Adipose tissue (tissue), 3 donors: ENCODE results near the gene MTARC2. TPM values are rescaled to one million over a fixed set of nuclear protein-coding genes. Genes with fewer than 3 reads are reported as not detected.

Experiments used
- H3K27ac ChIP-seq: one replicate; pipeline ENCODE4 v1.5.1; 2013; ENCODE audit warnings: low read depth, low read length
- WGBS, 3 donors: extraction: QIAGEN DNeasy Blood & Tissue Kit; methylation state at CpG; one replicate each; pipeline ENCODE4 v1.1.7; 2013; 5-methylcytosine and 5-hydroxymethylcytosine counted together
- polyA plus RNA-seq, 3 donors: library from polyadenylated mRNA; stranded (reverse); fragments of 200-250 nt; gene quantifications; one replicate each; pipeline ENCODE4 v1.2.3, GENCODE V29; 2013
- donor health status: healthy with polysubstance abuse.
- donor health status: Bipolar disorder and iron deficiency.
- donor health status: healthy.

MTARC2 gene
- polyA plus RNA-seq, 3 donors = 15.4 to 35.0 (median 20.8) TPM

DNA sequence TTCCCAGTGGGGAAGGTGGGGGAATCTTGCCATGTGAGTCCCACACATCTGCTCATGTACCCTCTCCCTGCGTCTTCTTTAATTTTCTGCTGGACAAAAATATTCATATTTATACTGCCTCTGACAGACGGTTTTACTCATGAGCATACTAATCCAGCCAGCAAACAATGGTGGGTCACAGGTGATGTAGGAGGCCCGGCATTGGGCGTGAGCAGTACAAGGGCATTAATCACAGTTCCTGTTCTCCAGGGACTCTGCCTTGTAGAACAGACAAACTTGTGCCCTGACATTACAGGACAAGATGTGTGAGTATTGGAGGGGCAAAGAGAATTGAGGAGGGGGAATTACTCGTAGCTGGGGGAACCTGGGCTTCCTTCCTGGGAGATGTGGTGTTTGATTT, 63.6 kb downstream of the MTARC2 start:
- no peak overlapping the region for H3K27ac ChIP-seq
- WGBS, 3 donors = 87 to 93% (median 90%) methylated on average over 5 of the region's 5 CpGs

- WGBS, 3 donors = 70 to 77% (median 71%) methylated on average over 6 of the region's 6 CpGs
- no peak overlapping the region for H3K27ac ChIP-seq
Observed at GRCh38 chr1:220812308-220812707, 64.2 kb downstream of the MTARC2 start.

- H3K27ac ChIP-seq = no peak overlapping the region
- WGBS, 3 donors = 78 to 92% (median 81%) methylated on average over 12 of the region's 12 CpGs
Observed at GRCh38 chr1:220813013-220813412, 64.9 kb downstream of the MTARC2 start.

DNA sequence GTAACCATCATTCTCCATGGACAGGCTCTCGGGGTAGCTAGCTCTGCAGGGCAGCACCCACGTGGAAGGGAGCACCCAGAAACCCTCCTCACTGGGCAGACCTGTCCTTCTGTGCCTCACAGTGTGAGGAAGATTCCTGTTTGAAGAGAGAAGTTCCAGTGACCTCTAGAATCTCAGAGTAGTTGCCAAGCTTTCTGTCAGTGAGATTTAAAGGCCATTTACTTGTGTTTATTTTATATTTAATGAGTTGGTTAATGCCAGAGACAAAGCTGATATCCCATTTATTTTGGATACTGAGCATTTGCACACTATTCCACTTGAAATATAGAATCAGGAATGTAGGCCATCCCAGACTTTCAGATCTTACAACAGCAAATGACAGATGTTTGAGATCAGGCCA, 67.3 kb downstream of the MTARC2 start:
- H3K27ac ChIP-seq = no peak overlapping the region
- 81 to 97% (median 86%) methylated on average over 2 of the region's 2 CpGs for WGBS, 3 donors

DNA sequence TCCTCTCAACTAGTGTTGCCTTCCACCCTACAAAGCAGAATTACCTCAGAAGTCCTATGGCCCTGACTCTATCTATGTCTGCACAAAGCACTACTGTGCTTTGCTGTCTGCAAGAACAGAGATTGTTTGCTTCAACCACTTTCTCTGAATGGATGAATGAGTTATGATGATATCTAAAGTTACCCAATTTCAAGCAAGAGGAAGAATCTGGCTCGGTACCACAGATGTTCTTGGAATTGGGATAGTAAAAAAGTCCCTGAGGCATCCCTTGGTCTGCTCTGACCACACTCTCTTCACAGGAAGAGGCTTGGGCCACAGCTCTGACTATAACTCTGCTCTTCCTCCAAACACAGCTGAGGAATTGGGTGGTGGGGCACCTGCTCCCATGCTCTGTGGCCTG, 69.8 kb downstream of the MTARC2 start:
- 37 to 75% (median 44%) methylated on average over 1 of the region's 1 CpG for WGBS, 3 donors
- H3K27ac ChIP-seq = no peak overlapping the region

GRCh38 chr1:220818421-220819173, 70.5 kb downstream of the MTARC2 start:
- no peak overlapping the region for H3K27ac ChIP-seq
- 56 to 69% (median 58%) methylated on average over 14 of the region's 14 CpGs for WGBS, 3 donors

GRCh38 chr1:220819467-220820026, 71.4 kb downstream of the MTARC2 start:
- H3K27ac ChIP-seq = no peak overlapping the region
- 39 to 71% (median 45%) methylated on average over 1 of the region's 1 CpG for WGBS, 3 donors

DNA sequence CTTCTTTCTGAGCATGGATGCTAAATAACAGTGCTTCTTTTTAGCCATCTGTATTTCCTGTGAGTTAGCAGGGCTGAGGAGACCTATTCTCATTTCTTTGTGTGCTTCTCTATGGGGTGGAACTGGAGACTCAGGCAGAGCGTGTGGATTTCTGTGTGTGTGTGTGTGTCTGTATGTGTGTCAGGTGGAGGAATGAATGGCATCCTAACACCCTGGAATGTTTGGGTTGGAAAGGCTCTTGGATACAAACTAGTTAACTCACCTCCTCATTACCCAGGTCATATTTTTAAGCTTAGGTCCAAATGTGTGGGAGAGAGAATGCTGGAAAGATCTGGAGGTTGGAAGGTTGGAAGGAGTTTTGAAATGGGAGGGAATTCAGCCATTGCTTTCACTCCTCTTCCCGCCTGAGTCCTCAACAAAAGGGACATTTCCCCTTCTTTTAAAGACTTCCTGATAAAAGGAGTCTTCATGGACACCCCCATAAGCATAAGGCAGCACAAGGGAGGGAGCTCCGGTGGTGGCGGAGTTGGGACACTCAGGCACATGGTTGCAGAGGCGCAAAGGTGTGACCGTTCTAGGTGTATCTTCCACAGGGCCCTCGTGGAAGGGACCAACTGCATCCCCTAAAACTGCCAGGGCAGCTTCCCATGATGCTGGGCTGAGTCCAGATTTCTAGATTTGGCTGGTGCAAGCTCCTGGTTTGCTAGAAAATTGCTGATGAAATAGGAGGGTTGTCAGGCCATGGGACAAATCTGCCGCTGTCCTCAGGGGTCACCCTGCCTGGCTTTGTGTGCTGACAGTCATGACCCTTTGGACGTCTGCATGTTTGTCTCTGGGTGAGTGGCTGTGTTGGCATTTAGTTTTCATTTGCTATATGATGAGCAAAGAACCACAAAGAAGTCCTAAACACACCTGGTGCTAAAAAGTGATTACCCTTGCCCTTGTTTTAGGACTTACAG, 76.2 kb downstream of the MTARC2 start:
- WGBS, 3 donors = 76 to 91% (median 85%) methylated on average over 9 of the region's 9 CpGs
- H3K27ac ChIP-seq = no peak overlapping the region

DNA sequence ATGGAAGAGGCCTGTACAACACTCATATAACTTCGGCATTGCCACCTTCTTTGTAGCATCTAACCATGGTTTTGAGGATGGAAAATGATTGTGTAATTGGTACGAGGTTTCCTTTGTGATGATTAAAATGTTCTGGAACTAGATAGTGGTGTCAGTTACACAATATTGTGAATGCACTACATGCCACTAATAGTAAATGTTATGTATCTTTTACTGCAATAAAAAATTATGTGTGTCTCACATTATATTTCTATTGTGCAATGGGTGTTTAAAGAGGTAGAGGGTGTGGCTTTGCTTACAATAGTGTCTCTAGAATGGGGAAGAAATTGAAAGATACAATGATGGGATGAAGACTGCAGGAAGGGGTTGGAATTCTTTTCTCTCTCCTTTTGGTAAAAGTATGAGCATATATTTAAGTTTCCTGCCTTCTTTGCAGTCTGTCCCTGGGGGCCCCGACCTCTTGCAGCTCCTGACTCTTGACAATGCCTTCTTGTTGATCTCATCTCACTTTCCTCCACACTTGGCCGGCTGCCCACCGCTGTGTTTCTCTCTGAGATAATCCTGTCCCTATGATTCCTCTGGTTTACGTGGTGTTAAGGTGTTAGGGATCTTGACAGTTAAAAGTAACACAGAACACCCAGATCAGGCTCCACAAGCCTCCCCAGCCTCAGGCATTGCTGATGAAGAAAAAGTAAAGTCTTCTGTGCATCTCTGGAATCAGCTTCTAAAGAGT, 77.9 kb downstream of the MTARC2 start:
- no peak overlapping the region for H3K27ac ChIP-seq
- 51 to 61% (median 52%) methylated on average over 6 of the region's 6 CpGs for WGBS, 3 donors

- 92 to 97% (median 93%) methylated on average over 5 of the region's 5 CpGs for WGBS, 3 donors
- H3K27ac ChIP-seq = no peak overlapping the region
Observed at GRCh38 chr1:220826729-220827128, 78.6 kb downstream of the MTARC2 start.

- H3K27ac ChIP-seq = no peak overlapping the region
- 70 to 77% (median 72%) methylated on average over 4 of the region's 4 CpGs for WGBS, 3 donors
Observed at GRCh38 chr1:220827445-220828178, 79.5 kb downstream of the MTARC2 start.

DNA sequence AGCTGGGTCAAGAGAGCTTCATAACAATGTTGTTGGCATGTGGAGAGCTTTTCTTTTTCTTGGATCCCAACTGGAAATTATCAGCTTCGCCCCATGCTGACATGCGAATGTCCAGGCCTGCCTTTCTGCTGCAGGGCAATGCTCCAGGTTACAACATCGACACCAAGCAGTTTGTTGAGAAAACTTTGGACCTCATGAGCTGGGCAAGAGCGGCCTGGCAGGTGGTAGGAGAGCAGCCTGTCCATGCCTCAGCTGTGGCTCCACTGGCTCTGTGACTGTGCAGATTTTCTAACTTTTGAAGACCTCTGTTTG, 80.0 kb downstream of the MTARC2 start:
- WGBS, 3 donors = 65 to 87% (median 83%) methylated on average over 4 of the region's 4 CpGs
- no peak overlapping the region for H3K27ac ChIP-seq

DNA sequence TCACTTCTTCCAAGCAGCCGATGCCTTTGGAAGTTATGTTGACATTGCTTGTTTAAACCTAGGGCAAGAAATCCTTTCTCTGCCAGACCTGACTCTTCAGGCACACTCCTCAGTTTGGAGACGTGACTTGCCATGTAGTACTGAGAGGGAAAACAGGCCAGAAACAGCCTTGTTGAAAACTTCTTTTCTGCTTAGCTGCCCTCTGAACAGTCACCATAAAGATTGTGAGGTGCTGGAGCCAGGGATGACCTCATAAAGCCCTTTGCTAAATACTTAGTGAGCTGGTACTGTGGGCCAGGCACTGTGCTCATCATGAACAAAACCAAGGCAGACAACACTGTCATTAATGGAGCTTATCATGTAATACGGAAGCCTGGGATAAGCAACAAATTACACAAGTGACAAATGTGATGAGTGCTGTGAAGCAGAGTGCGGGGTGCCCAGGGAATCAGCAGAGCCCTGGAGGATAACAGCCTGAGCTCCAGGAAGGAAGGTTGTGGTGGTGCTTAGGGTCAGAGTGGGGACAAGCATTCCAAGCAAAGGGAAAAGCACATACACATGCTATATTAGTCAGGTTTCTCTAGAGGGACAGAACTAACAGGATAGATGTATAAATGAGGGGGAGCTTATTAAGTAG, 80.9 kb downstream of the MTARC2 start:
- 73 to 82% (median 78%) methylated on average over 4 of the region's 4 CpGs for WGBS, 3 donors
- H3K27ac ChIP-seq = no peak overlapping the region

- WGBS, 3 donors = 64 to 82% (median 73%) methylated on average over 2 of the region's 2 CpGs
- no peak overlapping the region for H3K27ac ChIP-seq
Observed at GRCh38 chr1:220833436-220833835, 85.3 kb downstream of the MTARC2 start.
